ENCODE data around the gene CDH13.

Gene CDH13

GRCh38 chr16:83651871-83652270, 1025.1 kb downstream of the CDH13 start:
- Histone ChIP-seq H3K9ac (ENCODE audit: low read length in 2 of 2) (no peak overlapping the region), H3K27ac (ENCODE audit: low read length) (no peak overlapping the region), H3K36me3 (ENCODE audit: control insufficient read depth in 2 of 2, insufficient read depth in 2 of 2, low read length in 2 of 2) (no peaks in the 10 kb centered on the region), H3K27me3 (ENCODE audit: control insufficient read depth in 1 of 2, insufficient read depth in 2 of 2, low read length in 2 of 2) (no peaks in the 10 kb centered on the region), H3K4me1 (ENCODE audit: control insufficient read depth, insufficient read depth, low read length) (no peaks in the 10 kb centered on the region), H3K4me3 (ENCODE audit: low read length in 2 of 2) (no peak overlapping the region), H3K9me3 (ENCODE audit: control insufficient read depth in 2 of 2, low read length in 2 of 2) (no peaks in the 10 kb centered on the region)

GRCh38 chr16:83652943-83653342, 1026.2 kb downstream of the CDH13 start:
- Histone ChIP-seq H3K36me3 (ENCODE audit: control insufficient read depth in 2 of 2, insufficient read depth in 2 of 2, low read length in 2 of 2) (no peaks in the 10 kb centered on the region), H3K27ac (ENCODE audit: low read length) (no peak overlapping the region), H3K9ac (ENCODE audit: low read length in 2 of 2) (no peak overlapping the region)

GRCh38 chr16:83653785-83654184, 1027.0 kb downstream of the CDH13 start:
- H3K36me3 ChIP-seq (ENCODE audit: control insufficient read depth in 2 of 2, insufficient read depth in 2 of 2, low read length in 2 of 2), result no peaks in the 10 kb centered on the region
- H3K4me3 ChIP-seq (ENCODE audit: low read length in 2 of 2), result no peak overlapping the region
- no peaks in the 10 kb centered on the region for H3K27me3 ChIP-seq (ENCODE audit: control insufficient read depth in 1 of 2, insufficient read depth in 2 of 2, low read length in 2 of 2)
- no peak overlapping the region for H3K9ac ChIP-seq (ENCODE audit: low read length in 2 of 2)
- no peaks in the 10 kb centered on the region for H3K4me1 ChIP-seq (ENCODE audit: control insufficient read depth, insufficient read depth, low read length)
- H3K27ac ChIP-seq (ENCODE audit: low read length), result no peak overlapping the region
- no peaks in the 10 kb centered on the region for H3K9me3 ChIP-seq (ENCODE audit: control insufficient read depth in 2 of 2, low read length in 2 of 2)

More at GRCh38 chr16:83652943-83653342, 1026.2 kb downstream of the CDH13 start:
- Histone ChIP-seq H3K27me3 (ENCODE audit: control insufficient read depth in 1 of 2, insufficient read depth in 2 of 2, low read length in 2 of 2) (no peaks in the 10 kb centered on the region), H3K4me1 (ENCODE audit: control insufficient read depth, insufficient read depth, low read length) (no peaks in the 10 kb centered on the region), H3K4me3 (ENCODE audit: low read length in 2 of 2) (no peak overlapping the region), H3K9me3 (ENCODE audit: control insufficient read depth in 2 of 2, low read length in 2 of 2) (no peaks in the 10 kb centered on the region)

GRCh38 chr16:83660282-83660681, 1033.5 kb downstream of the CDH13 start:
- H3K27ac ChIP-seq (ENCODE audit: low read length), result no peak overlapping the region
- no peaks in the 10 kb centered on the region for H3K36me3 ChIP-seq (ENCODE audit: control insufficient read depth in 2 of 2, insufficient read depth in 2 of 2, low read length in 2 of 2)
- no peak overlapping the region for H3K9ac ChIP-seq (ENCODE audit: low read length in 2 of 2)
- no peak overlapping the region for H3K4me3 ChIP-seq (ENCODE audit: low read length in 2 of 2)
- no peaks in the 10 kb centered on the region for H3K4me1 ChIP-seq (ENCODE audit: control insufficient read depth, insufficient read depth, low read length)
- no peaks in the 10 kb centered on the region for H3K9me3 ChIP-seq (ENCODE audit: control insufficient read depth in 2 of 2, low read length in 2 of 2)
- H3K27me3 ChIP-seq (ENCODE audit: control insufficient read depth in 1 of 2, insufficient read depth in 2 of 2, low read length in 2 of 2), result no peaks in the 10 kb centered on the region

- Histone ChIP-seq H3K4me1 (ENCODE audit: control insufficient read depth, insufficient read depth, low read length) (no peaks in the 10 kb centered on the region), H3K9me3 (ENCODE audit: control insufficient read depth in 2 of 2, low read length in 2 of 2) (no peaks in the 10 kb centered on the region), H3K9ac (ENCODE audit: low read length in 2 of 2) (no peak overlapping the region), H3K27ac (ENCODE audit: low read length) (no peak overlapping the region), H3K36me3 (ENCODE audit: control insufficient read depth in 2 of 2, insufficient read depth in 2 of 2, low read length in 2 of 2) (no peaks in the 10 kb centered on the region), H3K27me3 (ENCODE audit: control insufficient read depth in 1 of 2, insufficient read depth in 2 of 2, low read length in 2 of 2) (no peaks in the 10 kb centered on the region), H3K4me3 (ENCODE audit: low read length in 2 of 2) (no peak overlapping the region)
Observed at GRCh38 chr16:83661656-83662055, 1034.9 kb downstream of the CDH13 start.

GRCh38 chr16:83666449-83666848, 1039.7 kb downstream of the CDH13 start:
- Histone ChIP-seq H3K36me3 (ENCODE audit: control insufficient read depth in 2 of 2, insufficient read depth in 2 of 2, low read length in 2 of 2) (no peaks in the 10 kb centered on the region), H3K9ac (ENCODE audit: low read length in 2 of 2) (no peak overlapping the region), H3K27me3 (ENCODE audit: control insufficient read depth in 1 of 2, insufficient read depth in 2 of 2, low read length in 2 of 2) (no peaks in the 10 kb centered on the region), H3K9me3 (ENCODE audit: control insufficient read depth in 2 of 2, low read length in 2 of 2) (peaks cover 0 to 3% of the 10 kb centered on the region in 2 donors), H3K4me3 (ENCODE audit: low read length in 2 of 2) (no peak overlapping the region), H3K4me1 (ENCODE audit: control insufficient read depth, insufficient read depth, low read length) (no peaks in the 10 kb centered on the region), H3K27ac (ENCODE audit: low read length) (no peak overlapping the region)

- Histone ChIP-seq H3K9me3 (ENCODE audit: control insufficient read depth in 2 of 2, low read length in 2 of 2) (peaks cover 0 to 3% of the 10 kb centered on the region in 2 donors), H3K9ac (ENCODE audit: low read length in 2 of 2) (no peak overlapping the region), H3K4me1 (ENCODE audit: control insufficient read depth, insufficient read depth, low read length) (no peaks in the 10 kb centered on the region), H3K36me3 (ENCODE audit: control insufficient read depth in 2 of 2, insufficient read depth in 2 of 2, low read length in 2 of 2) (no peaks in the 10 kb centered on the region), H3K4me3 (ENCODE audit: low read length in 2 of 2) (no peak overlapping the region), H3K27me3 (ENCODE audit: control insufficient read depth in 1 of 2, insufficient read depth in 2 of 2, low read length in 2 of 2) (no peaks in the 10 kb centered on the region), H3K27ac (ENCODE audit: low read length) (no peak overlapping the region)
Observed at GRCh38 chr16:83669456-83669855, 1042.7 kb downstream of the CDH13 start.

GRCh38 chr16:83674931-83675535, 1048.3 kb downstream of the CDH13 start:
- no peaks in the 10 kb centered on the region for H3K27me3 ChIP-seq (ENCODE audit: control insufficient read depth in 1 of 2, insufficient read depth in 2 of 2, low read length in 2 of 2)
- no peak overlapping the region for H3K27ac ChIP-seq (ENCODE audit: low read length)
- peaks cover 0 to 3% of the 10 kb centered on the region in 2 donors for H3K9me3 ChIP-seq (ENCODE audit: control insufficient read depth in 2 of 2, low read length in 2 of 2)
- H3K36me3 ChIP-seq (ENCODE audit: control insufficient read depth in 2 of 2, insufficient read depth in 2 of 2, low read length in 2 of 2), result no peaks in the 10 kb centered on the region
- H3K4me3 ChIP-seq (ENCODE audit: low read length in 2 of 2), result no peak overlapping the region
- no peak overlapping the region for H3K9ac ChIP-seq (ENCODE audit: low read length in 2 of 2)
- no peaks in the 10 kb centered on the region for H3K4me1 ChIP-seq (ENCODE audit: control insufficient read depth, insufficient read depth, low read length)

GRCh38 chr16:83676086-83676485, 1049.3 kb downstream of the CDH13 start:
- Histone ChIP-seq H3K4me1 (ENCODE audit: control insufficient read depth, insufficient read depth, low read length) (no peaks in the 10 kb centered on the region), H3K36me3 (ENCODE audit: control insufficient read depth in 2 of 2, insufficient read depth in 2 of 2, low read length in 2 of 2) (no peaks in the 10 kb centered on the region), H3K27ac (ENCODE audit: low read length) (no peak overlapping the region), H3K9ac (ENCODE audit: low read length in 2 of 2) (no peak overlapping the region), H3K4me3 (ENCODE audit: low read length in 2 of 2) (no peak overlapping the region), H3K27me3 (ENCODE audit: control insufficient read depth in 1 of 2, insufficient read depth in 2 of 2, low read length in 2 of 2) (no peaks in the 10 kb centered on the region), H3K9me3 (ENCODE audit: control insufficient read depth in 2 of 2, low read length in 2 of 2) (no peaks in the 10 kb centered on the region)

- H3K9ac ChIP-seq (ENCODE audit: low read length in 2 of 2), result no peak overlapping the region
- H3K4me1 ChIP-seq (ENCODE audit: control insufficient read depth, insufficient read depth, low read length), result no peaks in the 10 kb centered on the region
- H3K27me3 ChIP-seq (ENCODE audit: control insufficient read depth in 1 of 2, insufficient read depth in 2 of 2, low read length in 2 of 2), result no peaks in the 10 kb centered on the region
- H3K36me3 ChIP-seq (ENCODE audit: control insufficient read depth in 2 of 2, insufficient read depth in 2 of 2, low read length in 2 of 2), result no peaks in the 10 kb centered on the region
- no peak overlapping the region for H3K4me3 ChIP-seq (ENCODE audit: low read length in 2 of 2)
- no peaks in the 10 kb centered on the region for H3K9me3 ChIP-seq (ENCODE audit: control insufficient read depth in 2 of 2, low read length in 2 of 2)
- H3K27ac ChIP-seq (ENCODE audit: low read length), result no peak overlapping the region
Observed at GRCh38 chr16:83680980-83681379, 1054.2 kb downstream of the CDH13 start.

- H3K27ac ChIP-seq (ENCODE audit: low read length), result no peak overlapping the region
- no peak overlapping the region for H3K4me3 ChIP-seq (ENCODE audit: low read length in 2 of 2)
- H3K9ac ChIP-seq (ENCODE audit: low read length in 2 of 2), result no peak overlapping the region
- H3K4me1 ChIP-seq (ENCODE audit: control insufficient read depth, insufficient read depth, low read length), result no peaks in the 10 kb centered on the region
- no peaks in the 10 kb centered on the region for H3K9me3 ChIP-seq (ENCODE audit: control insufficient read depth in 2 of 2, low read length in 2 of 2)
- H3K36me3 ChIP-seq (ENCODE audit: control insufficient read depth in 2 of 2, insufficient read depth in 2 of 2, low read length in 2 of 2), result no peaks in the 10 kb centered on the region
- H3K27me3 ChIP-seq (ENCODE audit: control insufficient read depth in 1 of 2, insufficient read depth in 2 of 2, low read length in 2 of 2), result no peaks in the 10 kb centered on the region
Observed at GRCh38 chr16:83681381-83681956, 1054.7 kb downstream of the CDH13 start.
